ENCODE measurements around the gene SLC10A7.

SLC10A7 gene, protein sequence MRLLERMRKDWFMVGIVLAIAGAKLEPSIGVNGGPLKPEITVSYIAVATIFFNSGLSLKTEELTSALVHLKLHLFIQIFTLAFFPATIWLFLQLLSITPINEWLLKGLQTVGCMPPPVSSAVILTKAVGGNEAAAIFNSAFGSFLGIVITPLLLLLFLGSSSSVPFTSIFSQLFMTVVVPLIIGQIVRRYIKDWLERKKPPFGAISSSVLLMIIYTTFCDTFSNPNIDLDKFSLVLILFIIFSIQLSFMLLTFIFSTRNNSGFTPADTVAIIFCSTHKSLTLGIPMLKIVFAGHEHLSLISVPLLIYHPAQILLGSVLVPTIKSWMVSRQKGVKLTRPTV

DNA sequence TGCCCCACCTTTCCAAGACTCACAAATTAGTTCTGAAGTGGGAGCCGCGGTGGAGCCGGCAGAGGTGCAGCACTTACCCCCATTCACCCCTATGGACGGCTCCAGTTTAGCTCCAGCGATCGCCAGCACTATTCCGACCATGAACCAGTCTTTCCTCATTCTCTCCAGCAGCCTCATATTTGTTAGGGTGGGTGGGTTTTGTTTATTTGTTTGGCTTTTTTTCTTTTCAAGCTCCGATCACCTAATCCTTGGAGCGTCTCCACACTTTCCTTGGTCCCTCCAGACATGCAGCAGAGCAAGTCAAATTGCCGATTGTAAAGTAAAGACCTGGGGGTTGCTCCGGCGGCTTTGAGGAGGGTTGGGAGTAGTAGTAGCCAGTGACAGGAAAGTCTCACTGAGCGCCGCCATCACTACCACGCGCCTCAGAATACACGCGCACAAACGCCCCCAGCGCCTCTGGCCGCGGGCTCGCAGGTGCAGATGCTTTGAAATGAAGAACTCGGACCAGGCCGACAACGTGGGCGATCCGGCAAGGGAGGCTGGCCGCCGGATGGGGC, at the start of gene SLC10A7:
Gene SLC10A7, minus strand, starts transcription at position 400 of the 557 bp plus-strand sequence. Its CDS starts 223 bp downstream, at position 177.
- peak; percentile 63 to 77 for DNase-seq

DNA sequence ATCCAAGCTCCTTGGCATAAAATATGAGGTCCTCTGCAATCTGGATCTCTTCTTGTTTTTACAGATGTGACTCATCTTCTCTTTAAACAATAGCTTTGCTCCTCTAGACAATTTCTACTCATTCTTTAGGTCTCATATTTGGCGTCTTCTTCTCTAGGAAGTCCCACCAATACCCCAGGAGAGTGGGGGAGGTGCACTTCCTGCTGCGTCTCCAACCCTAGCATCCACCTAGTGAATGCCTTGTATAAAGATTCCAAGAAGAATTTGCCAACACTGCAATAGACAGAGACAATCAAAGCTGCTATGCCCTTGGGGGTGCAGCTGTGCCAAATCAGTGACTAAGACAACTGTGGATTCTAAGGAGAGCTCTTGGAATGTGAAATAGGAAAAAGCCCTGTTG, 45.7 kb upstream of the SLC10A7 start:
- DNase-seq, result no peak

DNA sequence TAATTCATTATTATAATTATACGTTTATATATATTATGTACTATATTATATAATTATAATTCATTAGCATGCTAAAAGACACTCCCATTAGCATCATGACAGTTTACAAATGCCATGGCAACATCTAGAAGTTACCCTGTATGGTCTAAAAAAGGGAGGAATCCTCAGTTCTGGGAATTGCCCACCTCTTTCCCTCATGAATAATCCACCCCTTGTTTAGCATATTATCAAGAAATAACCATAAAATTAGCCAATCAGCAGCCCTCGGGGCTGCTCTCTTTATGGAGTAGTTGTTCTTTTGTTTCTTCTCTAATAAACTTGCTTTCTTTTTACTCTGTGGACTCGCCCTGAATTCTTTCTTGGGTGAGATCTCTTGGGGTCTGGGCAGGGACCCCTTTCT, 42.8 kb upstream of the SLC10A7 start:
- DNase-seq, result no peak

DNA sequence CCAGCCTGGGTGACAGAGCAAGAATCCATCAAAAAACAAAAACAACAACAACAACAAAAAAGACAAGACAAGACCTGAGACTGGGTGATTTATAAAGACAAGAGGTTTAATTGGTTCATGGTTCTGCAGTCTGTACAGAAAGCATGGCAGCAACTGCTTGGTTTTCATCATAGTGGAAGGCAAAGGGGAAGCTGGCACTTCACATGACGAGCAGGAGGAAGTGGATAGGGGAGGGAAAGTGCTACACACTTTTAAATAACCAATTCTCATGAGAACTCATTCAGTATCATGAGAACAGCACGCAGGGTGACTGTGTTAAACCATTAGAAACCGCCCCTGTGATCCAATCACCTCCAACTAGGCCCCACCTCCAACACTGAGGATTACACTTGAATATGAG, 28.4 kb upstream of the SLC10A7 start:
- DNase-seq, result no peak

DNA sequence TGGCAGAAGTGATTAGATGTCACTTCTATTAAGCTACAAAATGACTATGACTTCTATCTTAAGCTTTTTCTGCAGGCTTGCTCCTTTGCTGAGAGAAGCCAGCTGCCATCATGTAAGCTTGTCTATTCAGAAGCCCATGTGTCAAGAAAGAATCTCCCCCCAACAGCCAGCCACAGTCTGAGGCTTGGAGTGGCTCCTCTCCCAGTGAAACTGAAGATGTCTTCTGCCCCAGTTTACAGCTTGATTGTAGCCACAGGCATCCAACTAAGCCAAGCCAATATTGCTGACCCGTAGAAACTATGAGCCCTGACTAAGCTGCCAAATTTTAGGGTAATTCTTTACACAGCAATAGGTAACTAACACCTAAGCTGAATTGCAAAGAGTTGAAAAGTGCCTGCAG, 26.7 kb upstream of the SLC10A7 start:
- DNase-seq, result no peak

DNA sequence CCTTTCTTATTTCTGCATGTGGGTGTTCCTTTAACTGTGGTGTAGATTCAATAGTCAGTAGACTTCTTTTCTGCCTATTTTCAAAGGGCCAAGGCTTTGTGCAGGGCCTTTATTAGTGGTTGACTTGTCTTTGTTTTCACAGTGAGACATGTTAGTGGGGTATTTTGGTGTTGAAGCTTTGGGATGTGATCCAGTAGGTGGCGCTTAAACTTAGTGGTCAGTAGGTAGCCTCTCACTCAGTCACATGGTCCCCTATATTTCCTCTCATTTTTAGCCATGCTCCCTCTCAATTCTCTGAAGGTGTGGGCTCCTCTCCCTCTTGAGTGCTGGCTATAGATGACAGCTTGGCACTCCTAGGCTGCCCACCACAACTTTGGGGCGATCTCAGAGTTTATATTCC, 23.4 kb upstream of the SLC10A7 start:
- DNase-seq, result no peak

DNA sequence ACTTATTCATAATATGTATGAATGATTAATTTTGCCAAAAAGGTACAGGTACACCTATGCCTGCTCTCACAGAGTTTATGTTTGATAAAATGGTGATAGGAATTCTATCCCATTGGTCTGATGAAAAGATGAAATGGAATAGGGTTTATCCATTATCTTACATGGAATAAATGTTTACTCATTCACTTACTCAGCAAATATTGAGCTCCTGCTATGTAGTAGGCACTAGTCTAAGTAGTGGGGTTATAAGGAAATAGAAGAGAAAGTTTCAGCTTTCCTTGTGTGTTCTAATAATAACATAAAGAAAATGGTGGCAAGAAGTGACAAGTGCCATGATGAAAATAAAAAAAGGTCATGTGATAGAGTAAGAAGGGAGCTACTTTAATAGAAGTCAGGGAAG, 12.4 kb upstream of the SLC10A7 start:
- DNase-seq, result no peak

DNA sequence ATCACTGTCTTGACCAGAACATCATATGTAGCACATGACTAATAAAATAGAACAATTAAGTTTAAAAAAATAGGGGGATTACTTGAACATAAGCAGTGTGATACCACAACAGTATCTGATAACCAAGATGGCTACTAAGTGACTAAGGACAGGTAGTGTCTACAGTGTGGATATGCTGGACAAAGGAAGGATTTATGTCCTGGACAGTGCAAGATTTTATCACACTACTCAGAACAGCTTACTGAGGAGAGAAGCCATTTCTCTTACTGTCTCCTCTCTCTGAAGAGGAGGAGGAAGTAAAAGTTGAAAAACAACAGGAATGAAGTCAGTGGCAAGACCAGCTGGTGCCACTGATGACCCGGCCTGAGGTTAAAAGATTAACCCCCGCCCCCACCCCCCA, 4.0 kb upstream of the SLC10A7 start:
- DNase-seq, result no peak

DNA sequence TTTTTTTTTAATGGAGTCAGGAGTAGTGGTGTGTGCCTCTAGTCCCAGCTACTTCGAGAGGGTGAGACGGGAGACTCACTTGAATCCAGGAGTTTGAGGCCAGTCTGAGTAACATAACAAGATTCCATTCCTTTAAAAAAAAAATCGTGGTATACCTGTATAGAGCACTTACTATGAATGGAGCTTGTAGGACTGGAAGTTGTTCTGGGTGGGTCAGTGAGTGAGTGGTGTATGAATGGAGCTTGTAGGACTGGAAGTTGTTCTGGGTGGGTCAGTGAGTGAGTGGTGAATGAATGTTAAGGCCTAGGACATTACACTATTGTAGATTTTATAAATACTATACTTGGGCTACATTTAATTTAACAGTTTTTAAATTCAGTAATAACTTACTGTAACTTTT, 2.9 kb upstream of the SLC10A7 start:
- no peak for DNase-seq

DNA sequence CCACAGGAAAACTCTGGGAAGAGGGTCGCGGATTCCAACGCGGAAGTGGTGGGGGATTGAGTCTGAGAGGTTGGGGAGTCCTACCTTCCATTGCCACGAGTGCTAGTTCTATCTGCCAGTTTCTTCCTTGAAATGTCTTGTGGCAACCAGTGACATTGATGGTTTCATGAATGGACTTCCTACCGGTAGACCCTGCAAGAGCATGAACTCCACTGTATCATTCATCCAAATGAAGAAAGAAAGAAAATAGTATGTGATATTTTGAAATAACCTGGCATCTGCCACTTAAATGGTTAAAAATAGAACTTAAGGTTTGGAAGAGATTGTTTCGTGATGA, 1.1 kb upstream of the SLC10A7 start:
- peak in 1 of 2 donors; percentile 38 for DNase-seq

DNA sequence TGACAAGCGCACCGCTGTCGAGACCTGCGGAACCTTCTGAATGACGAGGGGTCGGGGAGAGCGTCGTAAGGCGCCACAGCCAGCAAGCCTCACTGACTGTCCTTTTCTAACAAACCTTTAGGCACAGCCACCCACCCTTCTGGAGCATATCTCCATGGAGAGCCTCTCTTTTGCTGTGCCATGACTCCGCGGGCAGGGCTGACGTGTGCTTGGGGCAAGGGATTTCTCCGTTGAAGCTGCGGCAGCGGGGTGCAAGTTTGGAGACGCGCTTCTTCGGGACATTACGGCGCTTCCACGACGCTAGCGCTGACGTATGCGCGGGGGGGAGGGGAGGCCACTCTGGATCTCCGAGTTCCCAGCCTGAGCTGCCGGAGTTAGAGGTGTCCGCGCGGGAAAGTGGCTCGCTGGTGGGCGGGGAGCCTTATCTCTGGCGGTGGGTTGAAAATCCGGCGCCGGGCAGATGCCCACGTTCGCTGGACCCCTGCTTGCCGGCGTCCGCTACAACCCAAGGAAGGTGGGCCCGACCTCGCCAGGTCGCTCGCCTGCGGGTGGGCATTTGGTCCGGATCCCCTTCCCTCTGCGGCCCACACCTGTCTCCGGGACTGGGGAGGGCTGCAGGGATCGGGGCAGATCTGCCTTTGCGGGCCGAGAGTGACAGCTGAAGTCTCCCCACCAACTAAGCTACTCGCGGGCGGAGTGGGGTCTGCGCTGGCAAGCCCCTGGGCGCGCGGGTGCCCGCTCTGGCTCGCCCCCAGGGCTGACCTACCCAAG, 543 bp upstream of the SLC10A7 start:
- peak; percentile 81 to 87 for DNase-seq

DNA sequence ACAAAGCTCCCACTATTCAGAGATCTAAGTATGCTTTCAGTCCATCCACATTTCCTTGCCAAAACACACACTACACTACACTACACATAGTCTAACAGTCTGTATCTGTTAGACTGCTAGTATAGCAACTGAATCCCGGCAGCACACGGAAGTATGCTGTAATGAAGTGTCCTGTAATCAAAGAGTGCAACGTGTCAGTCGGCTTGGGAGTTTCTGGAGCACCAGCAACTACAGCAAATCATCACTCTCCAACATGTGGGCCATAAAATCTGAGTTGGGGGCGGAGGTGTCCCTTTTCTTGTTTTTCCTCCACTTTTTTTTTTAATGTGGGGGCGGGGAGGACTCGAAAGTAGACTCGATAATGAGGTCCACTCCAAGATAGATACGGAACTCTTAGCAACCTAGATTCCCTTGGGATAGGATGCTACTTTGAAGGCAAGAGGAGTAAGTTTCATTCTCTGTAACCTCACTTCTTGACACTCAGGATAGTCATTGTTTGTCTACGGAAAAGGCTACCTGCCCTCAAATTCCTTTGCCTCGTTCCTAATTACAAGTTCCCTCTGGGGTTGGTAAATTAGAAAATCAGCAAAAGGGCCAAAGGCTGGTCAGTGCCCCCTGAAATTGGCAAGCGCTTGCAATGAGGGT, 722 bp downstream of the SLC10A7 start:
- peak; percentile 11 to 44 for DNase-seq

DNA sequence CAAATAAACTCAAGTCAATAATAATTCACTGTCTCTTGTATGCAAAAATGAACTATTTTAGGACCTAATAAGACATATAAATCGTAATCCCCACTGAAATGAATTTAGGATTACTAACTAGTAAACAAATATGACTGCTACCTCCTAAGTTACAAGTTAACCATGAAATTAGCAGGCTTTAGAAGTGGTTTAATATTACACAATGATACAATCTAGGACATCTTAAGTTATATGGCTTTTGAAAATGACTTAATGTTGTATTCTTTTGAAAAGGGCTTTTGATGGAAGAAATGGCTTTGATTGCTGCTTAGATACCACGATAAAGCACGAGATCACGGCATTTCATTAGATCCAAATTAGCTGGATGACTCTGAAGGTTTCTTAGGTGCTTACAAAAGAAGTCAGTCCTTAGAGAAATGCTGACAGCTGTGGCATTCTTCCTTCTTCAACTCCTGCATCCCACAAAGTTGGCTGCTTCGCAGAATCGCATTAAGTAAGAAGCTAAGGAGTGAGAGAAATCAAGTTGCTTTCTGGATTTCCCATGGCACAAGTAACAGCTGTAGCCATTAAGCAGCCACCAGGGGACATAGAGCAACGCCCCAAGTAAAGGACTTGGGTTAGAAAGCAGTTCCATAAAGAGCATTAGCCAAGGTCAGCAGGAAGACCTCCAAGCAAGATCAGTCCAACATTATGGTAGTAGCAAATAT, 6.9 kb downstream of the SLC10A7 start:
- no peak for DNase-seq

DNA sequence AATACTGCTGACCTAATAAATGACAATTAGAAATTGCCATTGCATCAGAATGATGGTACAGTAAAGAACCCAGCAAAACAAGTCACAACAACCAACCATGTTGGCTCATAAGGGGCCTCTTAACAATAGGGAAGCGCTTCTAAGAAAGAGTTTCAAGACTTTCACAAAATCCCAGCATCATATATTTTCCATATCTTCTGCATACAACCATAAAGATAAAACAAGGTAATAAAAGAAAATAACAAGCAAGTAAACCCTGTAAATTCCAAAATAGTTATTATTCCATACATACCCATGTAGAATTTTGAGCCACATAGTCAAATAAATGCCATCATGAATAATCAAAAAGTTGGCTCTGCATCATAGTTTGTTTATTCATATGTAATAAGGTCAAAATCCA, 8.2 kb downstream of the SLC10A7 start:
- DNase-seq, result no peak

DNA sequence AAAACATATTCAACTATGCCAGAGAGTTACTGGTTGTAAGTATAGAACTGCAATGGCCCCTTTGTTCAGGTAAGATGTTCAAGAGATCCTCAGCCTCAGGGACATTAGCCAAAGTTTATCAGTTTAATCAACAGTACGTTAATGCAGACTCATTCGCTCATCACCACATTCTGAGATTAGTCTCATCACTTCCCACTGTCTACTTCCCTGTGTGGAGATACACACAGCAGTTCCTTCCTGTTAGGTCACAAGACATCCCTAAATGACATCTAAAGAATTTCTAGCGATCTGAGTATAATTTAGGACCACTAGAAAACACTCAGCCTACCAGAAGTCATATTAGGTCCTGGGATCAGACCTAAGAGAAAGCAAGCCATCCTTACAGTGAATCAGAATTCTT, 10.4 kb downstream of the SLC10A7 start:
- DNase-seq, result no peak

DNA sequence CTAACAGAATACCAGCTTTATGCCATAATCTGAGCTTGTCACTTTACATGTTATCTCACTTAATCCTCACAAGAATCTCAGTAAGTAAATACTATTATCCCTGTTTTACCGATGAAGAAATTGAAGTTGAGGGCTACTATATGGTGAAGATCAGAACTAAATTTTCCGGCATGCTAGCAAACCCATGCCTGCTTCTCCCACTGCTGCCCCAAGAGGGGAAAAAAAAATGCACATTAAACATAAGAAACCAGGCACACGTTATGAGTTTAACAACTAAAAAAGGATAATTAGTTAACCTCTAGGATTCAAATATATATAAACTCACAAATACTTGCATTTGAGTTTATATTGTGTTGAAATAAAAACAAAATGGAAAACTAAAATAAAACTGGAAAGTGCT, 10.8 kb downstream of the SLC10A7 start:
- DNase-seq, result no peak

DNA sequence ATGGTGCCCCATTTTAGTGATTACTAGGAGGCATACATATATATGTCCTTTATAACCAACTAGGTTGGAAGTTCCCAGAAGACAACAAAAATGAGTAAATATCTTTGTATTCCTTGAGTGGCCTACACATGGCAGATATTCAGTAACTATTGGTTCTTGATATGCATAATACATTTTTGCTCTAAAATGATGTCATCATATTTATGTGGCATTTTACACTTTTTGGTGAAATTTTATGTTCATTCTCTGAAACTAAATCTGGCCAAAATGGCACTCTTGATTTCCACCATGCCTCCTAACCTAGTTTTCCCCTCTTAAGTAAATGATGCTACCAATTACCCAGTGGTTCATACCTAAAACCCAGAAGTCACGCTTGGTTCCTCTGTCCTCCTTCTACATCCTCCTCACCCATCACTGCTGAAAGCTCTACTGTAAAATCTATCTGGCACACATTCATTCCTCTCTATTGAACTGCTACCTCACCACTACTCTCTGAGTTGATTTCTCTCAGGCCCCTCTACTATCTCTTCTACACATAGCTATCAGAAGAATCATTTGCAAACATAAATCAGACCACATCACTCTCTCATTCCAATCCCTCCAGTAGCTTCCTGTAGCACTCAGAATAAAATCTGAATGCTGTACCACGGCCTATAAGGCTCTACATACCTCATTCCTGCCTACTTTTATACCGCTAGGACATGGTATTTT, 13.4 kb downstream of the SLC10A7 start:
- no peak for DNase-seq

DNA sequence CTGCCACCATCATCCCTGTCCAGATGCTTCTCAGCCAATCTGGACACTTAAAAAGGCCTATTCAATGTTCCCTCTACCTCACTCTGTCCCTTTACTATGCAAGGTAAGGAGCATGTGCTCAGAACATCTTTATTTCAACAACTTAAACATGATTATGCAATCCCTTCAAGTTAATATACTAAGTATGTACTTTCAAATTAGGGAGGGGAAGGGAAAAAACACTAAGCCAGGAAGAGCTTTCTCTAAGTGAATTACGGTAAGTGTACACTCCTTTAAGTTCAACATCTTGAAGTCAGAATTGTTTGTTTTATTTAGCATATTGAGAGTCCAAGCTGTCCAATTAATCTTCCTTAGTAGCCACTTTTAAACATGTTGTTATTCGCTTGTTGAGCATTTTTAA, 14.1 kb downstream of the SLC10A7 start:
- DNase-seq, result no peak

DNA sequence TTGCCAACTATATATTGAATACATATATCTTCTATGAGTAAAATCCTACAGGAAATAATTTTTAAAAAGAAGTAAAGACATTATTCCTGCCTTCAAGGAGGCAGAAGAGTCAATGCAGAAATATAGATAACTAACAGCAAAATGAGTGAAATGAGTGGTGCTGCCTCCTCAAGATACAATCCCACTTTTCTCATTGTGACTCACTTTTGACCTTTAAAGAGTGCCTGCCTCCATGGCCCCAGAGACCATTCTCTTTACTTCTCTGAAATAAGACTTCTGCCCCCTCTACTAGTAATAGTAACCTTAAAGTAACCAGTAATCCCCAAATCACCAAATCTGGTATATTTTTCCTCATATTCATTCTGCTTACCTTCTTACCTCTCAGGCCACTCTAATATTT, 15.5 kb downstream of the SLC10A7 start:
- no peak for DNase-seq

DNA sequence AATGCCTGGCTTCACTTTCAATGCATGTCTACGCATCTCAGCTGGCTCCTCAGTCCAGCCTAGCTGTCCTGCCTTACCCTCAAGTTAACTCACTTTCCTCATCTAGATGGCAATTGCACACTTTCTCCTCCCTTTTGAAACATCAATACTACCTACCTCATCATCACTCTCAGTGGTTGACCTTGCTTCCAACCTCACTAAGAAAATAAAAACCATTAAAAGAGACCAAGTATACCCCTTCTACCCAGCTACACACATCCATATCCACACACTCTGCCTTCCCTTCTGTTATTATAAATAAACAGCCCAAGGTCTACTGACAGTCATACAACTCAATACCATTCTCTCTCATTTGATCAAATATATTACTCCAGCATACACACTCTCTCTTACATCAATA, 21.5 kb downstream of the SLC10A7 start:
- DNase-seq, result no peak

DNA sequence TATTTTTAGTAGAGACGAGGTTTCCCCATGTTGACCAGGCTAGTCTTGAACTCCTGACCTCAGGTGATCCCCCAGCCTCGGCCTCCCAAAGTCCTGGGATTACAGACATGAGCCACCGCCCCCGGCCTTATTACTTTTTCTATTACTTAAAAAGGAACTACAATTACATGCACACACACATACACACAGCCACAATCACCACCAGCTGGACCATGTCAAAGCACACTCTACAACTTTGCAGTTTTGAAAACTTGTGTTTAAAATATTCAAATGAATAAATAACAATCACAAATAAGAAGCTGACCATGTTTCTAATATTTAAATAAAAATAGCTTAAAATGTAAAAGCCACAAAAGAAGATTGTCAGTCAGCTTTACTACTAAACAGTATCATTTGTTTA, 23.4 kb downstream of the SLC10A7 start:
- no peak for DNase-seq

DNA sequence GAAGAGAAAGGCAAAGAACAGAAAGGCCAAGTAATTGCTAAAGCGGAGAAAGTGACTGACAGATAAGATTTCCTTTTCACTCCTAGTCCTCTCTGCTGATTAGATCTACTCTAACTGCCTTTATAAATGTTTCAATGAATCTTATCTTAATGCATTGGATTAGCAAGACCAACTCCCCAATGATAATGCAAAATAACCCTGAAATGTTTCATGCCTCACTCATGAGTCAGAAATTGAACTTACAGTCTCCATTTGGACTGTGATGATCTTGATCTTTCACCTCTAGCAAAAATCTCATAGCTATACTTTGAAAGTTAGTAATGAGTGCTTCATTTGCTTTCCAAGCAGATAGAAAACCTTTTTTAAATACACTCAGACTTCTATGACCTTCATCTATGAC, 26.5 kb downstream of the SLC10A7 start:
- DNase-seq, result no peak

DNA sequence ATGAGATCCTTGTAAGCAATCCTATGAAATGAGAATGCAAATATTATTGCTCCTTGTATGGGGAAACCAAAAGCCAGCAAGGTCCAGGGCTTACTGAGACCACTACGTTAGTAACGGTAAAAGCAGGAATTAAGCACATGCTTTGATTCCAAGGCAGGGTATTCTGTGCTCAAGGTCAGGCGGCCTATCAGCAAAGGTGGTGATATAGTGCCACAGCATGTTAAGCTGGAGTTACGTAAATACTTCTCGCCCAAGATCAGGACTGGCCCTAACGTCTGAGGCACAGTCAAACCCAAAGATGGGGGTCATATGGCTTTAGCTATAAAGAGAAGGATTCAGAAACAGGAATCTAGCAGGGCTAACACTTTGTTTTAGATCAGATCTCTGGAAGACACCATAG, 27.6 kb downstream of the SLC10A7 start:
- no peak for DNase-seq

Measured in CD4-positive, alpha-beta T cell treated with Interferon alpha-2 for 1 hour (primary cell).